NCI-H82 (cell line): ENCODE measurements around the gene LRRC14B.
"Not testable (repeated sequence)": the region's sequence is repeated elsewhere in the genome, so short reads cannot be mapped to it uniquely, and the experiment has no call there.

Source experiments
- DNase-seq: peaks from one replicate; lab custom pipeline; 2025; lab: John Stamatoyannopoulos, UW

Gene LRRC14B

DNA sequence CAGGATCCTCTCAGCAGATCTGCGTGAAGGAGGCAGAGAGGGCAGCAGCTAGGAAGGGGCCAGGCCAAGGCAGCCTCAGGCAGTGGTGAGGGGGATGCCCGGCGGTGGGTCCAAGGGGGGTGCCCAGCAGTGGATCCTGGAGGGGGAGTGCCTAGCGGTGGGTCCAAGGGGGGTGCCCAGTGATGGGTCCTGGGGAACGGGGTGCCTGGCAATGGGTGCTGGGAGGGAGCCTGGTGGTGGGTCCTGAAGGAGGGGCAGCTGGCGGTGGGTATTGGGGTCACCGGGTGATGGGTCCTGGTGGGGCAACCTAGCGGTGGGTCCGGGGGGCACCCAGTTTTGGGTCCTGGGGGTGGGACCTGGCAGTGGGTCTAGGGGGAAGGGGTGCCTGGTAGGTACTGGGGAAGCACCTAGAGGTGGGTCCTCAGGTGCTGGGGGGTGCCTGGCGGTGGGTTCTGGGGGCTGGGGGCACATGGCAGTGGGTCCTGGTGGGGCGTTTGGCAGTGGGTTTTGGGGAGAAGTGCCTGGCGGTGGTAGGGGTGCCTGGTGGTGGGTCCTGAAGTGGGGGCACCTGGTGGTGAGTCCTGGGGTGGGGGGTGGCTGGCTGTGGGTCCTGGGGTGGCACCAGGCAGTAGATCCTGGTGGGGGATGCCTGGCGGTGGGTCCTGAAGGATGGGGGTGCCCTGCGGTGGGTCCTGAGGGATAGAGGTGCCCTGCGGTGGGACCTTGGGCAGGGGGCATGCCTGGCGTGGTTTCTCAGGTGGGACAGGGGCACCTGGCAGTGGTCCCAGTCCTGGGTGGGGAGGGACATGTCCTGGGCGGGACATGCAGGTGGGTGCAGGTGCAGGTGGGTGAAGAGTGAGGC, 1.9 kb downstream of the LRRC14B start:
- no peak for DNase-seq

DNA sequence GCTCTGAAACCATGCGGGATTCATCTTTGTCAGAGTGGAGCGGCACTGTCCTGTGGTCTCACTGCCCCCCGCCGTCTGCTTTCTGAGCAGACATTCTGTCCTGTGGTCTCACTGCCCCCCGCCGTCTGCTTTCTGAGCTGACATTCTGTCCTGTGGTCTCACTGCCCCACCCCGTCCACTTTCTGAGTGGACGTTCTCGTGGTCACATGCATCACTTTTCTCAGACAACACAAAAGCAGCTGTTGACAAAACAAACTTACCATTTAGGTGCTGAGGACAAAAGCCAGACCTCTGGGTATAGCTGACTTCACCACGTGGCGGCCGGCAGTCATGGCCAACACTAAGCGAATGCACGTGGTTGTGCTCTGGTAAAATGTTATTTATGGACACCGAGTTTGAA, 2.8 kb downstream of the LRRC14B start:
- DNase-seq, result no peak

DNA sequence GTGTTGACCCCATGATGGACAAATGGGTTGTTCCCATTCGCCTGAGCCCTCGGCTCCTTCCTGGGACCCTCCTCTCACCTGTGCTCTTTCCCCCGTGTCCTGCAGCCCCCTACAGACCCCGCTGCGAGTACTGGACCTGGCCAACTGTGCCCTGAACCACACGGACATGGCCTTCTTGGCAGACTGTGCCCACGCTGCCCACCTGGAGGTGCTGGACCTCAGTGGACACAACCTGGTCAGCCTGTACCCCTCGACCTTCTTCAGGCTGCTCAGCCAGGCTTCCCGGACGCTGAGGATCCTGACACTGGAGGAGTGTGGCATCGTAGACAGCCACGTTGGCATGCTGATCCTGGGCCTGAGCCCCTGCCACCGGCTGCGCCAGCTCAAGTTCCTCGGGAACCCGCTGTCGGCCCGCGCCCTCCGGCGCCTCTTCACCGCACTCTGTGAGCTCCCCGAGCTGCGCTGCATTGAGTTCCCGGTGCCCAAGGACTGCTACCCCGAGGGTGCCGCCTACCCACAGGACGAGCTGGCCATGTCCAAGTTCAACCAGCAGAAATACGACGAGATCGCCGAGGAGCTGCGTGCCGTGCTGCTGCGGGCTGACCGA, 3.4 kb downstream of the LRRC14B start:
- DNase-seq, result no peak

DNA sequence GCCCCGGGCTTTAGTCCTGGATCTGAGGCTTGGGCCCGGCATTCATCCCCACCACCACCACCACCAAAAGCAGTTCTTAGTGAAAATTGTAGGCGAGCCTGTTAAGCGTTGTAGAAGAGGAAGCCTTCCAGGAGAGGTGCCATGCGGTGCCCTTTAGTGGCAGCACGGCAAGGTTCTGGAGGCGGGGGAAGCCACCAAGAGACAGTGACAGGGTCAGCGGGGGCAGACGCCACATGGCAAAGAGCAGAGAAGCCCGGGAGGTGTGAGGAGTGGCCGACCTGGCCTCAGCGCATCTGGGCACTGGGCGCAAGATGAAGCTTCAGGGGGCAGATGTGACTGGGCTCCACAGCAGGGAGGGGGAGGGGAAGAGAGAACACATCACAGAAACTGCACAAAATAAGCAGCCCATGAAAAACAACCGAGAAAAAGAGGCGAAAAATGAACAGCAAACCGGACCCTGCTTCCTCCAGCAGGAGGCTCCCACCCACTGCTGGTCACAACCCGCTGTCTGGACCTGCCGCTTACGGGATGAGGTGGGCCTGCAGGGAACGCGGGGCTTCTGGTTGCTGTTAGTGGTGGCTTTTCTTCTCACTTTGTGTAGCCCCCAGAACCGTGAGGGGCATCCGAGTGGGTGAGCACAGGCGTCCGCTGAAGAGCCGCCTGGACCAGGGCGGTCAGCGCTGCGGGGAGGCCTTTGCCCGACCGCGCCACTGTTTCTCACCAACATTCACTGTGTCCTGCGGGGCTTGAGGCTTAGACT, 4.3 kb downstream of the LRRC14B start:
- no peak for DNase-seq

DNA sequence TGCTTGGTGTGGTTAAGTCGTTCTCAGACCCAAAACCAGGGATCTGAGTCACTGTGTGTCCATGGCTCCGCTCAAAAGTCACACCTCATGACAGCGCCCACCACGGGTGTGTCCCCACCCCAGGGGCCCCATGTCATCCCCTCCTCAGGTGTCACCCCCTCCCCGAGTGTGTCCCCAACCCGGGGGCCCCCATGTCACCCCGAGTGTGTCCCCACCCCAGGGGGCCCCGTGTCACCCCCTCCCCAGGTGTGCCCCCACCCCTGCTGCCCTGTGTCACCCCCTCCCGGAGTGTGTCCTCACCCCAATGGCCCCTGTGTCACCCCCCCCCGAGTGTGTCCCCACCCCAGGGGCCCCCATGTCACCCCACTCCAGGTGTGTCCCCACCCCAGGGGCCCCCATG, 5.1 kb downstream of the LRRC14B start:
- DNase-seq, result no peak

DNA sequence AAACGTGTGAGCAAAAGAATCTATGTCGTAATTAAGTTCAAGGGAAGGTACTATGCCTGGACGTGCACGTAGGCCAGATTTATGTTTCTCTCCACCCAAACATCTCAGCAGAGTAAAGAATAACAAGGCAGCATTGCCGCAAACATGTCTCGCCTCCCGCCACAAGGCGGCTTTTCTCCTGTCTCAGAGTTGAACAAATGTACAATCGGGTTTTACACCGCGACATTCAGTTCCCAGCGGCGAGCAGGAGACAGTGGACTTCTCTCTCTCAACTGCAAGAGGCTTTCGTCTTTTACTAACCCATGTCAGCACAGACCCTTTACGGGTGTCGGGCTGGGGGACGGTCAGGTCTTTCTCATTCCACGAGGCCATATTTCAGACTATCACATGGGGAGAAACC, 5.7 kb downstream of the LRRC14B start:
- DNase-seq, result not testable (repeated sequence)

DNA sequence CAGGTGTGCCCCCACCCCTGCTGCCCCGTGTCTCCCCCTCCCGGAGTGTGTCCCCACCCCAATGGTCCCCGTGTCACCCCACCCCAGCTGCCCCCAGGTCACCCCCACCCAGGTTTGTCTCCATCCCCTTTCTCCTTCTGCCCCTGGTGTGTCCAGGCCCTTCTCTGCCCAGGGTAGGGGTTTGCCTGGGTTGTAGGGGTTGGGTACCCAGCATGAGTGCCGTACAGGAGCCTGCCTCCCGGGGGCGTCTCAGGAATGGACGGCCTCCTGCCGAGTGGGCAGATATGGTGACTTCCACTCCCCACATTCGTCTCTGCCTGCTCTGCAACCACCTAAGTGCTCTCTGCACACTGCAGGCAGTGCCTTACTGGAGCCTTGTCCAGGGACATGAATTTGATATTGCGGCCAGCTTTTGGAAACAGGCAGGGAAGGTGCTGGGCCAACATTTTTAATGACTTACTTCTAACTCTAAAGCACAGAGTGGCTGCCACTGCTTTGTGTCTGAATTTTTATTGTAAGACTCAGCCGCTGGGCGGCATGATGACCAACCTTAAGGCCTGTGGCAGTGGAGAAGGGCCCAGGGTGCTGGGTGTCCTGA, 6.7 kb downstream of the LRRC14B start:
- DNase-seq, result no peak

DNA sequence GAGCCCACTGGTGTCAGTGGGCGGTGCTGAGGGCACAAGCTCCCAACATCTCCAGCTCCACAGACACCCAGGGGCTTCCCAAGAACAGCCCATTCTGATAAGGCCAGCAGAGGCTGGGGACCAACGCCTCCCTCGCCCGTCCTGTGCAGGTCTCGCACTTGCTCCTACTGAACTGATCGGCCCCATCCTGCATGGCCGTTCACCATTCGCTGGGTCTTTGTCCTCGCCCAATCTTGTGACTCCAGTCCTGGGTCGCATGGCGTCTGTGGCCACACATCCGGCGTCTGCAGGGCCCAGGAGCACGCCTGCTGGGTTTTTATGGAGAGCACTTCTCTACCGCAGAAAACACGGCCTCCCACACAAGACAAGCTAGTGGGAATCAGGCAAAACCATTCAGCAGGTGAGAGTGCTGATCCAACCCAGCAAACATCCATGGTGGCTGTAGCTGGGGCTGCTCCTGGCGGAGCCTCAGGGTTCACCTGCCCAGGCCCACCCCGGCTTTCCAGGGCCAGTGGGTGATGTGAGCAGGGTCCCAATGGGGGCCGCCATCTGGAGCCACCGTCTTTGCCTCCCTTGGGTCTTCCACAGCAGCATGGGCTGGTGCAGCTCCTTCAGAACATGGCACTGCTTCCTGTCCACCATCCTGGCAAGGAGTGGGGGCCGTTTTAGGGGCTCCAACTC, 7.4 kb downstream of the LRRC14B start:
- DNase-seq, result no peak

DNA sequence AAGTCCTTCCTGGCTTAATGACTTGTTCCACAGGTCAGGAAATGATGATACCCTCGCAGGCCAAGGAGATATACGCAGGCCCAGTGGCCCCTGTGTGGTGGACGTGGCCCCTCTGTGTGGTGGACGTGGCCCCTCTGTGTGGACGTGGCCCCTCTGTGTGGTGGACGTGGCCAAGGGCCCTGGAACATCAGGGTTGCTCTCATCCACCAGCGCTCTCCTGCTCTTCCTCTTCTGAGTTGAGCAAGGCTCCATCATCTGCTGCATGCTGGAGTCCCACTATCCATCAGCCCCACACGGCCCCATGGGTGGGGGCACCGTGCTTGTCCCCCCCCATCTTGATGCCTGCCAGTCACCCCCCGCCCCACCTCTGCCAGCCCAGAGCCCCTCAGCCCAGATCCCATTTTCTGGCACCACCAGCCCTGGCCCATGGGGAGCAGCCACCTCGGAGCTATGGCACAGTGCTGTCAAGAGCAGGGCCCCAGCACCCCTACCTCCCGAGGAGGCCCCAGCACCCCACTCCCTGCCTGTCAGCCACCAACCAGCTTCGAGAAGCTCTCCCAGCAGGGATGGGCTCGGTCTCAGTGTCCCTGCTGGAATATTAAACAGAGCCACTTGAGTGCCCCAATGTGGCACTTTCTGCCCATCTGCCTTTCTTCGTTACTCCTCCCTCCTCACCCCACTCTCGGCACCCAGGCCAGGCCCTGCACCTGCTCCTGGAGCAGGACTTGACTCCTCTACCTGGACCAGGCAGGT, 8.1 kb downstream of the LRRC14B start:
- DNase-seq, result no peak

DNA sequence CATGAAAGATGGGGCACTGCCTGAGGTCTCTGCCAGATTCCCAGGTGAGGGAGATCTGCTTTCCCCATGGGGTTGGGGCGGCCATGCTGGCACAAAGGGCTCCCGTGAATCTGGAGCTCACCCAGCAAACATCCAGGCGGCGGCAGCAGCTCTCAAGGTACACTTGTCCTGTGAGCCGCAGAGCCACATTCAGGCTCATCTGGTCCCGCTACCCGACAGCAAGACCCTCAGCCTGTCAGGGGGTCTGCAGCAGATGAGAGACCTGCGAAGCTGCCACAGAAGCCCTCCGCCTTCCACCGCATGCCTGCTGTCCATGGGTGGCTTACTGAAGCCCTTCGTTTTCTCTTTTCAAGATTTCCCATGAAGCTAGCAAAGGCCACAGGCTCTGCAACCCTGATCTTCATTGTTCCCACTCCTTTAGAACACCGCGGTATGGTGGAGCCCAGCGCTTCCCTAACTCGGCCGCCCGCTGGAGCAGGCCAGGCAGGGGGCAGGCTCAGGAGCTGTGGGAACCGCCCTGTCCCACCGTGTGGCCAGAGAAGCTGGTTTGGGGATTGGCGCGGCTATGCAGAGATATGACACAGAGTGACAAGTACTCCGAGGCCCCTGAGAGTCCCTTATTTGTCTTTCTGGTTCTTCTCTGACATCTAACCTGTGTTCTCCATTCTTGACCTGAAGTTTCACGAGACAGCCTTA, 8.8 kb downstream of the LRRC14B start:
- no peak for DNase-seq

DNA sequence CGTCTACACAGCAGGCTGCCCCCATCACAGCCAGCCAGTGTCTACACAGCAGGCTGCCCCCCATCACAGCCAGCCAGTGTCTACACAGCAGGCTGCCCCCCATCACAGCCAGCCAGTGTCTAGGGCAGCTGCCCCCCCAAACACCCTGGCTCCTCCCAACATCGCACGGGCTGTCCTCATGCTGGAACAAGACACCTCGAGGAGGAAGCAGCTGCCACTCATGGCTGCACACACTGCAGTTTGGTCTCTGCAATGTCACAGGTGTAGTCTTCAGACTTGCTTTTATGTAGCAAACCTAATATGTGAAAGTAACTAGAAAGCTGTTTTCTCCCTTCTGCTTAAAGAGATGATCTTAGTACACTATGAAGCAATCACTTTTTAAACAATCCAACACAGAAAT, 9.7 kb downstream of the LRRC14B start:
- no peak for DNase-seq

DNA sequence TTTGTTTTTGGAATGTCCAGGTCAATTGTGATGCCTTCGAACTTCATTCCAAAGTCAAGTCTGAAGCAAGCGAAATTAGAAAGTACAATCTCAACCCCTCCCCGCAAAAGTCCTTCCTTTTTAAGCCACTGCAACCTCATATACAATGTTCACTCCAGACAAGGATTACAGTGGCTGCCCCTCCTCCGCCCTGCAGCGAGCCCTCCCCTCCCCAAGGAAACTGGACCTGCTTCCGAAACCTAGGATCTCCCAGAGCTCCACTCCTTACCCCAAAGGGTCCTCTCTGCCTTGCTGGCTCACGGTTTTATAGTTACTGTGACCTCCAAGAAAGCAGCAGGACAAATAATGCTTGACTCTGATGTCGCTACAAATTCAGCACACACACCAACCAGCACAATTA, 10.4 kb downstream of the LRRC14B start:
- DNase-seq, result no peak

DNA sequence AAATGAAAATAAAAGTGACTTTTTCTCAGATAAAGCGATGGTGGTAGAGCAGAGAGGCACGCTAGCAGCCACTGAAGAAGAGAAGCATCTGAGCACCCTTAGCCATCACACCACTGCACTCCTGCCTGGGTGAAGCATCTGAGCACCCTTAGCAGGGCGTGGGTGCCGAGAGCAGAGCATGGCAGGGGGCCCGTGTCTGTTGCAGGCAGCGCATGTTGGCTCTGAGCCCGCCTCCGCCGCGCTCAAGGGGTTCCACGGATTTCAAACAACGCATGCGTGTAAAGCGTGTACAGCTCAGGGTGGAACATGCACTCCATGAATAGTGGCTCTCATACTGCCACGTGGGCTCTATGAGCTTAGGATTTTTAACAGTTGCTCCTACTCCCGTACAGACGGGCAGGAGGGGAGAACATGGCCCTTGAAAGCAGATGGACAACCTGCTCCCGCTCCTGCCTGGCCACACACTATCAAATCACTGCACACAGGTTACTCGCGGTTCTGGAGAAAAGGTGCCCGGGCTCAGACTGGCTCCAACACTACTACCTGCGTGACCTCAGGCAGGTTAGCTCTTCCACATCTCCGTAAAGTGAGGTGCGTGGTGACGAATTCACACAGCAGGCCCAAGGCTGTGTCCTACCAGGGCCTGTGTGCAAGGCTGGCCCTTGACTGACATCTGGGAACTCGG, 12.1 kb downstream of the LRRC14B start:
- no peak for DNase-seq

DNA sequence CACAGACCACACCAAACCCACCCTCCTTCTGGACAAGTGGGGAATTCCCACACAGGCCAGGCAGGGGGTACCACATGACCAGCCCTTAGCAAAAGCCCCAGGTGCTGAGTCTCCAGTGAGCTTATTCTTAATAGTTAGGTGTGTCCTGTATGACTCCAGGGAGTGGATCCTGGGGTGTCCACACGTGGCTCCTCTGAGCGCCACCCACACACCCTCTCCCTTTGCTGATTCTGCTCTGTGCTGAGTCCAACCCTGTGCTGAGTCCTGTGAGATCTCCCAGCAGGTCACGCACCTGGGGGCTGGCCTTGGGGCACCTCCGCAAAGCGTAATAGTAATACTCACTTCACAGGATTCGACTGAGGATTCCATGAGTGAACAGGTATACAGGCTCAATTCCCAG, 12.7 kb downstream of the LRRC14B start:
- no peak for DNase-seq

DNA sequence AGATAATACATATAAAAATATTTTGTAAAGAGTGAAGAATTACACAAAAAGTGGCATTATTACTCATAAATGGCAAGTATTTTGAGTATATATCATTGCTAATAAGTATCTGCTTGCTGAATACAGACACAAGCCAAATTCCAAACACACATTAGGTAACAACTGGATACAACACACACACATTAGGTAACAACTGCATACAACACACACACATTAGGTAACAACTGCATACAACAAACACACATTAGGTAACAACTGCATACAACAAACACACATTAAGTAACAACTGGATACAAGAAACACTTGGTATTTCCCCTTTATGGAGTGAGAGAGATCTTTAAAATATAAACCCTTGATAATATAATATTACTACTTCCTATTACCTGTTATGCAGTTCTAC, 13.2 kb downstream of the LRRC14B start:
- no peak for DNase-seq

DNA sequence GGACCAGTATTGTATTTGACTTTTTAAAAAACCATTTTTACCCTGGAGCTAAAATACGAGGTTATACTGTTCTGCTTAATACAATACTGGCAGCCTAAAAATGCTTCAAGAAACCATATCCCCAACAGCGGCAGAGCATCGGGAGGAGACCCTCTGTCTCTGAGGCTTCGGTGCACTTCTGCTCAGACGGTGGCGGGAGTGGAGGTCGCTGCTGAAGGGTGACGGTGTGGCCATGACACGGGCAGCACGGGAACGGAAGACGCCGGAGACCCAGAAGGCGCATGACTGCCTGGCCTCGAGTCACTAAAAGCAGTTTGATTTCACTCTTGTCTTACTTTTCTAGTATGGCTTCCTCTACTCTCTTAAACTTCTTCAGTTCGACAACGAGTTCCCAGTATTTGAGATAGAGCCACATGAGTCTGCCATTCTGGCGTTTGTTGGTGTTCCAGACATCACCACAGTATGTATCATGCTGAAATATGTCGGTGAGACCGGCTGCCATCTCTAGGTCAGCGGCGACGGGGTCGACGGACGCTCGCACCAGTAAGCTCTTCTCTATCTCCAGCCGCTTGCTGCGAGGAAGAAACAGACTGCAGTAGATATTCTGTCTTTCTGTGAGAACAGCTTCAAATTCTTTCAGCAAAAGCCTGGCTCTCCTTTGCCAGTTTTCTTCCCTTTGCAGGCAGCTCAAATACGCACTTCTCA, 13.8 kb downstream of the LRRC14B start:
- DNase-seq, result no peak

DNA sequence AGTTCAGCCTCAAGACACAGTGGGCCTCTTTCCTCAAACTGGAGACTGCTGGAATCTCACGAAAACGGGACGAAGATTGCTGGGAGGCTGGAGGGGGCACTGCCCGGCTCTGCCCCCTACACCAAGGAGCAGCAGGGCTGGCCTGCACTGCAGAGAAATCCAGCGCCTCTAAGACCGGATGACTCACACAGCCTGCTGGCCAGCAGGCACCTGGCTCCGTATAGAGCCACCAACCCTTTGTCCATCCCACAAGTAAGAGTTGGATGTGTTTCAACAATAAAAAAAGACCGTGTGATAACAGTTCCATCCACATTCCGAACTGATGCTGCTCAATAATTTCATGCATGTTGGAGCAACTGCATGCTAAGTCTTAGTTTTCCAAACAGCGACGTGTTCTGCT, 15.1 kb downstream of the LRRC14B start:
- DNase-seq, result no peak

DNA sequence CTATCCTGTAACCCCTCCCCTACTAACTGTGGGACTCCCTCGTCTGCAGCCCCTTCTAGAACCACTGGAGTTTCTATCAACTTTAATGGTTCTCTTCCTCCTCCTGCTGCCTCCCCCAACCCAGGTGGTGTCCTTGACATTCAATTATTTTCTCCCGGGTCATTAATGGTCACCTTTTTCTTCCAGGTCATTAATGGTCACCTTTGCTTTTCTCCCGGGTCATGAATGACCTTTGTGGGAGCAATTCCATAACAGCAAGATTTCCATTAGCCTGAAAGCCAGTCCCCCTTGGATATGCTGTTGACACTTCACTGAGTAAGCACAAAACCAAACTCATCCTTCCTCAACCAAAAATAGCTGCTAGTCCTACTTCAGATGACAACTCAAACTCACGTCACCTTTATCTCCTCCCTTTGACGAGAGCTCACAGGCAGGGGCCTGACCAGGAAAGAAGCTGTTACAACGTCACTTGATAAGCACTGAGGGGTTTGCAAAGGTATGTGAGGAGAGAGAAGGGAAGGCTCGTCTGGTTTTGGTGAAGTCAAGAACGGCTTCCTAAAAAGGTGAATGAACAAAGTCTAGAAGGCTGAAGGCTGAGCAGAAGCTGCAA, 15.7 kb downstream of the LRRC14B start:
- DNase-seq, result no peak

DNA sequence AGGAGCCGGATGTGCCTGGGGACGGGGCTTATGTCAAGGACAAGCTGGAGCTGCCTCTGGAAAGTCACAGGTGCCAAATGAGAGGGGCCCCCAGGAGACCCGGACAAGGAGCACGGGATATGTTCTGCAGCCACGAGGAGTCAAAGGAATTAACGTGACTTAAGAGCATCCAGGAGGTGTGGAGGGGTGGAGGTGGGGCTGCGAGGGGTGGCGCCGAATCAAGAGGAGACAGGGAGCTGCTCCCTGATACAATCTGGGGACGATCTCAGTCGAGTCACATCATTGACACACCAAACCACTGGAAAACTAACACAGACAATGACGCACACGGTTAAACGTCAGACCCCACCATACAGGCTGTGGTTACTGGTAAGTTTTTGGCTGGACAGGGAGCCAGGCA, 16.3 kb downstream of the LRRC14B start:
- no peak for DNase-seq
